Upper lobe of right lung (tissue), 1 donor: ENCODE data around the gene TOMM40. TPM values are rescaled to one million over a fixed set of nuclear protein-coding genes. Genes with fewer than 3 reads are reported as not detected.
"Not testable (repeated sequence)": the region's sequence is repeated elsewhere in the genome, so short reads cannot be mapped to it uniquely, and the experiment has no call there.

Experiments
- ATAC-seq: fragments of 200-7000 bp; cut with Tn5 transposase; one replicate; pipeline ENCODE4 v1.9.1; 2020; ENCODE audit warnings: mild to moderate bottlenecking, moderate library complexity
- DNase-seq: peaks from one replicate; pipeline ENCODE4 v3.0.0-alpha.2; 2020
- H3K27ac ChIP-seq: fragments of 200-600 bp; one replicate; pipeline ENCODE4 v1.8.0; 2022
- H3K27me3 ChIP-seq: fragments of 200-600 bp; one replicate; pipeline ENCODE4 v1.8.0; 2022; ENCODE audit warnings: mild to moderate bottlenecking
- H3K36me3 ChIP-seq: fragments of 200-600 bp; one replicate; pipeline ENCODE4 v1.8.0; 2022
- H3K4me1 ChIP-seq: fragments of 200-600 bp; one replicate; pipeline ENCODE4 v1.8.0; 2022
- H3K4me3 ChIP-seq: fragments of 200-600 bp; one replicate; pipeline ENCODE4 v1.8.0; 2022; ENCODE audit warnings: mild to moderate bottlenecking
- H3K9me3 ChIP-seq: fragments of 200-600 bp; one replicate; pipeline ENCODE4 v1.8.0; 2022
- intact Hi-C: fragments of 100-400 bp; cut with DNase I; formaldehyde crosslinking; loops from one replicate; pipeline ENCODE4 v1.11.0; 2022
- total RNA-seq: library from RNA; stranded (reverse); fragmentation: NEBNext Ultra II Directional; extraction: Animal tissue kit (Norgen Biotek cat#: 25700); gene quantifications from one replicate; pipeline ENCODE4 v1.2.1, GENCODE V29; 2021
- TF ChIP-seq, protein P1 (sequence below): fragments of 200-600 bp; IDR thresholded peaks from one replicate; pipeline ENCODE4 v1.8.0; 2022; ENCODE audit warnings: antibody characterized with exemption
- donor health status: DM: no; HTN: yes; CAD: no; lungs with severe emphysema.

The TOMM40 gene
- total RNA-seq, 1 donor from 2014 or later: 52.4 TPM

- TF ChIP-seq, protein P1, sequence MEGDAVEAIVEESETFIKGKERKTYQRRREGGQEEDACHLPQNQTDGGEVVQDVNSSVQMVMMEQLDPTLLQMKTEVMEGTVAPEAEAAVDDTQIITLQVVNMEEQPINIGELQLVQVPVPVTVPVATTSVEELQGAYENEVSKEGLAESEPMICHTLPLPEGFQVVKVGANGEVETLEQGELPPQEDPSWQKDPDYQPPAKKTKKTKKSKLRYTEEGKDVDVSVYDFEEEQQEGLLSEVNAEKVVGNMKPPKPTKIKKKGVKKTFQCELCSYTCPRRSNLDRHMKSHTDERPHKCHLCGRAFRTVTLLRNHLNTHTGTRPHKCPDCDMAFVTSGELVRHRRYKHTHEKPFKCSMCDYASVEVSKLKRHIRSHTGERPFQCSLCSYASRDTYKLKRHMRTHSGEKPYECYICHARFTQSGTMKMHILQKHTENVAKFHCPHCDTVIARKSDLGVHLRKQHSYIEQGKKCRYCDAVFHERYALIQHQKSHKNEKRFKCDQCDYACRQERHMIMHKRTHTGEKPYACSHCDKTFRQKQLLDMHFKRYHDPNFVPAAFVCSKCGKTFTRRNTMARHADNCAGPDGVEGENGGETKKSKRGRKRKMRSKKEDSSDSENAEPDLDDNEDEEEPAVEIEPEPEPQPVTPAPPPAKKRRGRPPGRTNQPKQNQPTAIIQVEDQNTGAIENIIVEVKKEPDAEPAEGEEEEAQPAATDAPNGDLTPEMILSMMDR: no peak
- Histone ChIP-seq H3K27me3 (peaks cover 5% of the 10 kb centered on the region), H3K36me3 (peaks cover 24% of the 10 kb centered on the region), H3K4me3 (peak within 1 kb of the TSS; percentile 45), H3K9me3 (no peaks in the 10 kb centered on the region), H3K4me1 (no peaks in the 10 kb centered on the region), H3K27ac (peak within 1 kb of the TSS; percentile 58)
- intact Hi-C loops: loop anchor here (10.0 kb wide), 1 partner anchor 49 kb away; the partner anchor contains the start of gene CLPTM1
- DNase-seq (no peak), ATAC-seq (peak; percentile 42)
These were observed 14.5 kb downstream of the TOMM40 start, which contains the start of gene APOE for GRCh38 chr19:44905437-44906160. TSS of gene APOE (plus strand) at chr19:44905796. CDS start at chr19:44906625, 829 bp downstream.

GRCh38 chr19:44907613-44908012 lies 16.6 kb downstream of the TOMM40 start:
- TF ChIP-seq, protein P1: no peak
- peaks cover 5% of the 10 kb centered on the region for H3K27me3 ChIP-seq
- no peaks in the 10 kb centered on the region for H3K9me3 ChIP-seq
- no peak overlapping the region for H3K27ac ChIP-seq
- H3K4me3 ChIP-seq: no peak overlapping the region
- intact Hi-C loops: loop anchor here (10.0 kb wide), 1 partner anchor 47 kb away; the partner anchor contains the start of gene CLPTM1
- ATAC-seq (no peak), DNase-seq (no peak)
- H3K36me3 ChIP-seq: peaks cover 4% of the 10 kb centered on the region
- no peaks in the 10 kb centered on the region for H3K4me1 ChIP-seq

DNA sequence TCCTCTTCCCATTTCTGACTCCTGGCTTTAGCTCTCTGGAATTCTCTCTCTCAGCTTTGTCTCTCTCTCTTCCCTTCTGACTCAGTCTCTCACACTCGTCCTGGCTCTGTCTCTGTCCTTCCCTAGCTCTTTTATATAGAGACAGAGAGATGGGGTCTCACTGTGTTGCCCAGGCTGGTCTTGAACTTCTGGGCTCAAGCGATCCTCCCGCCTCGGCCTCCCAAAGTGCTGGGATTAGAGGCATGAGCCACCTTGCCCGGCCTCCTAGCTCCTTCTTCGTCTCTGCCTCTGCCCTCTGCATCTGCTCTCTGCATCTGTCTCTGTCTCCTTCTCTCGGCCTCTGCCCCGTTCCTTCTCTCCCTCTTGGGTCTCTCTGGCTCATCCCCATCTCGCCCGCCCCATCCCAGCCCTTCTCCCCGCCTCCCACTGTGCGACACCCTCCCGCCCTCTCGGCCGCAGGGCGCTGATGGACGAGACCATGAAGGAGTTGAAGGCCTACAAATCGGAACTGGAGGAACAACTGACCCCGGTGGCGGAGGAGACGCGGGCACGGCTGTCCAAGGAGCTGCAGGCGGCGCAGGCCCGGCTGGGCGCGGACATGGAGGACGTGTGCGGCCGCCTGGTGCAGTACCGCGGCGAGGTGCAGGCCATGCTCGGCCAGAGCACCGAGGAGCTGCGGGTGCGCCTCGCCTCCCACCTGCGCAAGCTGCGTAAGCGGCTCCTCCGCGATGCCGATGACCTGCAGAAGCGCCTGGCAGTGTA lies 17.2 kb downstream of the TOMM40 start:
- Histone ChIP-seq H3K36me3 (no peaks in the 10 kb centered on the region), H3K27me3 (peaks cover 5% of the 10 kb centered on the region), H3K4me3 (no peak overlapping the region), H3K9me3 (no peaks in the 10 kb centered on the region), H3K4me1 (peaks cover 4% of the 10 kb centered on the region), H3K27ac (no peak overlapping the region)
- no peak for DNase-seq
- TF ChIP-seq, protein P1: no peak
- no peak for ATAC-seq
- intact Hi-C loops: loop anchor here (10.0 kb wide), 1 partner anchor 47 kb away; the partner anchor contains the start of gene CLPTM1

DNA sequence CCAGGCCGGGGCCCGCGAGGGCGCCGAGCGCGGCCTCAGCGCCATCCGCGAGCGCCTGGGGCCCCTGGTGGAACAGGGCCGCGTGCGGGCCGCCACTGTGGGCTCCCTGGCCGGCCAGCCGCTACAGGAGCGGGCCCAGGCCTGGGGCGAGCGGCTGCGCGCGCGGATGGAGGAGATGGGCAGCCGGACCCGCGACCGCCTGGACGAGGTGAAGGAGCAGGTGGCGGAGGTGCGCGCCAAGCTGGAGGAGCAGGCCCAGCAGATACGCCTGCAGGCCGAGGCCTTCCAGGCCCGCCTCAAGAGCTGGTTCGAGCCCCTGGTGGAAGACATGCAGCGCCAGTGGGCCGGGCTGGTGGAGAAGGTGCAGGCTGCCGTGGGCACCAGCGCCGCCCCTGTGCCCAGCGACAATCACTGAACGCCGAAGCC lies 17.8 kb downstream of the TOMM40 start:
- DNase-seq (no peak), ATAC-seq (no peak)
- TF ChIP-seq, protein P1: no peak
- H3K27ac ChIP-seq: no peak overlapping the region
- no peak overlapping the region for H3K4me3 ChIP-seq
- no peaks in the 10 kb centered on the region for H3K9me3 ChIP-seq
- no peaks in the 10 kb centered on the region for H3K36me3 ChIP-seq
- H3K27me3 ChIP-seq: peaks cover 5% of the 10 kb centered on the region
- intact Hi-C loops: loop anchor here (10.0 kb wide), 1 partner anchor 46 kb away; the partner anchor contains the start of gene CLPTM1
- H3K4me1 ChIP-seq: peaks cover 4% of the 10 kb centered on the region

DNA sequence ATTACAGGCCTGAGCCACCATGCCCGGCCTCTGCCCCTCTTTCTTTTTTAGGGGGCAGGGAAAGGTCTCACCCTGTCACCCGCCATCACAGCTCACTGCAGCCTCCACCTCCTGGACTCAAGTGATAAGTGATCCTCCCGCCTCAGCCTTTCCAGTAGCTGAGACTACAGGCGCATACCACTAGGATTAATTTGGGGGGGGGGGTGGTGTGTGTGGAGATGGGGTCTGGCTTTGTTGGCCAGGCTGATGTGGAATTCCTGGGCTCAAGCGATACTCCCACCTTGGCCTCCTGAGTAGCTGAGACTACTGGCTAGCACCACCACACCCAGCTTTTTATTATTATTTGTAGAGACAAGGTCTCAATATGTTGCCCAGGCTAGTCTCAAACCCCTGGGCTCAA lies 18.7 kb downstream of the TOMM40 start:
- Histone ChIP-seq H3K4me3 (no peak overlapping the region), H3K27ac (no peak overlapping the region), H3K9me3 (no peaks in the 10 kb centered on the region), H3K36me3 (no peaks in the 10 kb centered on the region), H3K4me1 (peaks cover 4% of the 10 kb centered on the region), H3K27me3 (peaks cover 5% of the 10 kb centered on the region)
- intact Hi-C loops: loop anchor here (10.0 kb wide), 1 partner anchor 45 kb away; the partner anchor contains the start of gene CLPTM1
- no peak for ATAC-seq
- TF ChIP-seq, protein P1: no peak
- DNase-seq: no peak

DNA sequence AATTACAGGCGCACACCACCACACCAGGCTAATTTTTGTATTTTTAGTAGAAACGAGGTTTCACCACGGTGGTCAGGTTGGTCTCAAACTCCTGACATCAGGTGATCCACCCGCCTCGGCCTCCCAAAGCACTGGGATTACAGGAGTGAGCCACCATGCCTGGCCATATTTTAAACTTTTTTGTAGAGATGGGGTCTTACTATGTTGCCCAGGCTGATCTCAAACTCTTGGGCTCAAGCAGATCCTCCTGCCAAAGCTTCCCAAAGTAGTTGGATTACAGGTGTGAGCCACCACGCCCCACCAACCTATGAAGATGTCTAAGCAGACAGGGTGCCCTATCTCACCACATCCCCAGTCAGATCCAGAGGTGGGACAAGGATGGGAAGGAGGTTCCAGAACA lies 20.8 kb downstream of the TOMM40 start:
- intact Hi-C loops, H3K27me3 ChIP-seq, H3K27ac ChIP-seq, H3K36me3 ChIP-seq, H3K9me3 ChIP-seq, DNase-seq, ATAC-seq, H3K4me1 ChIP-seq, H3K4me3 ChIP-seq: not testable (repeated sequence)
